Endometrial microvascular endothelial cells (primary cell): ENCODE data around the gene APMAP. TPM values are rescaled to one million over a fixed set of nuclear protein-coding genes. Genes with fewer than 3 reads are reported as not detected.

ENCODE experiments used
- in situ Hi-C: cut with HindIII; loops from 2 replicates; pipeline ENCODE4 v1.10.0; 2017; ENCODE audit warnings: low sequenced_read_pairs, low pct_unique_long_range_greater_than_20kb; ENCODE audit errors: inconsistent ontology term
- total RNA-seq: library from RNA; depleted of rRNA; stranded (reverse); fragments of >200 nt; gene quantifications from one replicate; pipeline ENCODE4 v1.2.3, GENCODE V29; 2015; ENCODE audit errors: inconsistent ontology term

The APMAP gene
- total RNA-seq, 1 donor from 2014 or later: 135 TPM

GRCh38 chr20:25025986-25026605, 33.5 kb upstream of the APMAP start:
- in situ Hi-C loops: no loop called here

- in situ Hi-C loops: no loop called here
Observed at GRCh38 chr20:25025091-25025861, 32.7 kb upstream of the APMAP start.

- in situ Hi-C loops: no loop called here
Observed at GRCh38 chr20:25024171-25024570, 31.6 kb upstream of the APMAP start.

GRCh38 chr20:25023356-25023755, 30.8 kb upstream of the APMAP start:
- in situ Hi-C loops: no loop called here

GRCh38 chr20:25022680-25023079, 30.1 kb upstream of the APMAP start:
- in situ Hi-C loops: no loop called here

DNA sequence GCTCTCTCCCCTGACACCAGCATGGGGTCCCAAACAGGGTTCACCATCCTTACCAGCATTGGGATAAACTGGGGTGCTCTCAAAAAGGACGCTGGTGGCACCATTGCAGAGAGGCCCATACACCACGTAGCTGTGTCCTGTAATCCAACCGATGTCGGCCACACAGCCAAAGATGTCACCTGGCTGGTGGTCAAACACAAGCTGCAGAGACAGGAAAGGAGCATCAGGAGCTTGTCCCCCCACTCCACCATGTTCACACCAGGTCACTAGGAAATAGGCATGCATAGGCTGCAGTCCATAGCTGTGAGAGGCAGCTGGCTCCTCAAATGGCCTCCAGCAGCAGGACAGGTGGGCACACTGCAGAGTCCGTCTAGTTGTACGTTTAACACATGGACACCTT, 28.8 kb upstream of the APMAP start:
- in situ Hi-C loops: no loop called here

GRCh38 chr20:25020901-25021301, 28.4 kb upstream of the APMAP start:
- in situ Hi-C loops: no loop called here

GRCh38 chr20:25020345-25020744, 27.8 kb upstream of the APMAP start:
- in situ Hi-C loops: no loop called here

DNA sequence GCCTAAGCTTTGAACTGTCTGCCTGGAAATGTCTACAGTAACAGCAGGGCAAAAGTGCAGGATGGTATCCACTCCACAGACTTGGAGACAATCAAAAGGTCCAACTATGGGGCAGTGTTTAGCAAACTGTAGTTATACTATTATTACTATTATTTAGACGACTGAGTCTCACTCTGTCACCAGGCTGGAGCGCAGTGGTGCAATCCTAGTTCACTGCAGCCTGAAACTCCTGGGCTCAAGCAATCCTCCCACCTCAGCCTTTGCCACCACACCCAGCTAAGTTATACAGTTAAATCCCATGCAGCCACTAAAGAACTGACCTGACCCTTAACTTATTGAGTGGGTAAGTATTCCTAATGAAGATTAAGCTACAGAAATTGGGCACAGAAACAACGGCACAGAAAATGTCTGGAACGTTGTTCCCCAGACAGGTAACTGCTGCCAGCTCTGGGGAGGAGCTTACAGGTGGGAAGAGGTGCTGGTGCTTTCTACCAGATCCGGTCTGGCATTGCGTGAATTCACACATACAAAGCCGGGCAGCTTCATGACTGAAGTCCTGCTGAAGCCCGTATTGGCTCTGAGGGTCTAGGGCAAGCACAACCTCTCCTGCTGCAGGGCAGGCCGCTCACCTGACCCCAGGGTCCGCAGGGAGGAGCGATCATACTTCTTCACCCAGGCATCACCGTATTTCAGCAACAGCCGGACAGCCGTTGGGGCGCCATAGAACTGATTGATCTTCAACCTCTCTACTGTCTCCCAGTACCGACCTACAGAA, 27.0 kb upstream of the APMAP start:
- in situ Hi-C loops: no loop called here

DNA sequence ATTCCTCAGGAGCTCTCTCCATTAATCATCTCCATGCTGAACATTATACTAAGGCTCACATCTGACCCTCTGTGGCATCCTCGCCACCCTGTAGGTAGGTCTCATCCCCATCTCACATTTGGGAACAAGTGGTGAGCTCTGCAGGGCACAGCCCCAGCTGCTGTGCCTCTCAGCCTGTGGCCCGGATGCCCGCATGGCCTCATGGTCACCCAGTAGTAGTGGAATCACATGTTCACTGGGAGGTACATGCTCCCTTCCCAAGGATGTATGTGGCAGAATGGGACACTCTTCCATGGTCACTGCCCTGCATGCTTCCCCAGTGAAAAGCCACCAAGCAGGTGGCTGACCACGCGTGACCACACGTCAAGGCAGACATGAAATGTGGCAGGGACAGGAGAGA, 26.3 kb upstream of the APMAP start:
- in situ Hi-C loops: no loop called here

- in situ Hi-C loops: no loop called here
Observed at GRCh38 chr20:25018425-25018824, 25.9 kb upstream of the APMAP start.

GRCh38 chr20:25017257-25017803, 24.8 kb upstream of the APMAP start:
- in situ Hi-C loops: no loop called here

DNA sequence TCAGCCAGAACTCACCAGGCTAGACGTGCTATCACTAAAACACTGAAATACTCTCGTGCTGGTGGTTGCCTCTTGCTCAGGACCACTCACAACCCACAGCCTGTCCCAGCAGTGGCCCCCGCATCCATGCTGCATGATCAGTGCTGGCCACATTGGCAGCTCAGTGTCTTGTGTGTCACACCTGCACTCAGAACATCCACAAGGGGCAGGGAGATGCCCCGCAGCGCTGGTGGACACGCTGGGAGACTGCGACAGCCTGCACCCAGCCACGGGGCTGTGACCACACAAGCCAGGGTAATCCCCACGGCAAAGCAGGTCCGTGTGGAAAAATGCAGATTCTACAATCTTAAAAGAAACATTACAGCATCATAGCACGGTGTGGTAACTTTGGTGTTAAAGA, 23.9 kb upstream of the APMAP start:
- in situ Hi-C loops: no loop called here

GRCh38 chr20:25015986-25016385, 23.4 kb upstream of the APMAP start:
- in situ Hi-C loops: no loop called here

DNA sequence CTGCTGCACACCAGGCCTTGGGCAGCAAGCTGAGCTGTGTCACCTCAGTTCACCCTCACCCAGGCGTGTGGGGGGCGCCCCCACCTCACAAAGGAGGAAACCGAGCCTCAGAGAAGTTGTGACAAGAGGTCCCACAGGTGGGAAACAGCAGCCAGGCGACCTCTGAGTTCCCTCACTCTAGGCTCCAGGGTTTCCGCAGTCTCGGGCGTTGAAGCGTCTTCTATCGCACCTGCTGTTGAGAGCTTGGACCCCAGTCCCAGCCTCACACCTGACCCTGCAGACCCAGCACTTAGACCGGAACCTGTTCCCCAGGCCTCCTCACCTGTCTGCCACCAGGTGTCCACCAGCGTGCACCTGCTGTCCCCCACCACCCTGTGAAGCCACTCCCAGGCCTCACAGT, 22.3 kb upstream of the APMAP start:
- in situ Hi-C loops: no loop called here

GRCh38 chr20:25013478-25014380, 21.2 kb upstream of the APMAP start:
- in situ Hi-C loops: no loop called here

GRCh38 chr20:25012616-25013189, 20.2 kb upstream of the APMAP start:
- in situ Hi-C loops: no loop called here

DNA sequence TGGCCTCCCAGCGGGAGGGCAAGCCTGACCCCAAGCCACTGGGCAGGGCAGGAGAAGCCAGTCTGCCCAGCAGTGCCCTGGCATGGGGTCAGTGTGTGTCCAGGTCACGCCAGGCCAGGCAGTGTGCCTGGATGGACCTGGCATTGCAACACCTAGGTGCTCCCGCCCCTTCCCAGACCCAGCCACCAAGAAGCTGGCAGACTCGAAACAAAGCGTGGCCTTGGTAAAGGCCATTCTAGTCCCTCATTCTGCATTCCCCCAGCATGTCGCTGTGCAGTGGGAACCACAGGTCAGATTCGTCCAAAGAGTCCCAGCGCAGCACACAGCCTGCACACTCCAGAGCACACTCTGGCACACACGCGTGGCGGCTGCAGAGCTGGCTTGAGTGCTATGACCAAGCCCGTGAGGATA, 19.3 kb upstream of the APMAP start:
- in situ Hi-C loops: no loop called here
